Measurements from ENCODE around the gene MITF. TPM values are rescaled to one million over a fixed set of nuclear protein-coding genes. Genes with fewer than 3 reads are reported as not detected.

MITF gene
- total and polyA plus RNA-seq, 2 of the 4 experiments (the other 2 are of a cell fraction): 6.5 to 16.7 TPM

DNA sequence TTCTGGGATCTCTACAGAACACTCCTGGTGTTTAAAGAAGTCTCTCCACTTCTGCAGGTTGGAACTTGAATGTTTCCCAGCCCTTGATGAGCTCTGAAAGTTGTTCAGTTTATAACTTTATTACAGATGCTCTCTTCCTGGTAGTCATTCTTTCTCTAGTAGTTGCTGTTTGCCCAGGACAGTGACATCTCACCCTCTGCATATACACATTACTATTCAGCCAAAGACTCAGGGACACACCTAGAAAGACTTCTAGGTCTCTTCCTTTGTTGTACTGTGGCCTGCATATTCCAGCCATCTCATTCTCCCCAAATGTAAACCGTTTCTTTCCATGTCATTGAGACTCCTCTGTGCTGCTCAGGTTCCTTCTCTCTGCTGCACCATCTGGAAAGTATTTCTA, 76.7 kb downstream of the MITF start (continued):
- TF ChIP-seq USF2 (IDR thresholded peaks at IDR 0.05; ENCODE audit: low read depth, low read length) (no peak), RFX5 (IDR thresholded peaks at IDR 0.05; ENCODE audit: low read depth, low read length) (no peak)

GRCh38 chr3:69817988-69818387, 78.7 kb downstream of the MITF start:
- no peaks in the 10 kb centered on the region for H3K9me1 ChIP-seq (ENCODE audit: insufficient read depth, low read length)
- peaks cover 15 to 30% of the 10 kb centered on the region in 2 experiments; a peak in 3 of 4 replicates for H3K79me1 ChIP-seq (ENCODE audit: low read depth in 1 of 2, low read length in 2 of 2)
- H3K23ac ChIP-seq (ENCODE audit: low read depth, low read length): no peak overlapping the region
- no peak overlapping the region for H3K4me3 ChIP-seq (ENCODE audit: insufficient read depth, low read depth, low read length)
- H4K20me1 ChIP-seq (ENCODE audit: insufficient read depth, low read length): no peaks in the 10 kb centered on the region
- no TSS peak for BruUV-seq (replicated peaks)
- H2AK9ac ChIP-seq (replicated peaks; ENCODE audit: low read depth, low read length, poor library complexity): no peak overlapping the region
- no peak overlapping the region for H3K4ac ChIP-seq (ENCODE audit: low read depth, low read length)
- WGBS, 2 experiments (ENCODE audit: extremely low coverage in 2 of 2, insufficient read length in 1 of 2): no CpG with 5 or more reads among the region's 2 CpGs
- no peak overlapping the region for H2AK5ac ChIP-seq (ENCODE audit: low read depth, low read length)
- no peaks in the 10 kb centered on the region for H3K9me3 ChIP-seq (ENCODE audit: control insufficient read depth, insufficient read depth, low read length)
- H3K18ac ChIP-seq (ENCODE audit: low read depth, low read length): no peak overlapping the region; the same call in 1 of the 2 replicates
- in situ Hi-C loops (cut with MboI; ENCODE audit: low sequenced_read_pairs) (no loop called here), dilution Hi-C loops (cut with HindIII; ENCODE audit: low sequenced_read_pairs, unreplicated experiment) (no loop called here), intact Hi-C loops (cut with micrococcal nuclease) (no loop called here)
- no peak overlapping the region for H2BK5ac ChIP-seq (ENCODE audit: low read depth, low read length, poor library complexity, severe bottlenecking)
- ChIA-PET POLR2A (ENCODE audit: unreplicated experiment) (no interaction called here), CTCF (interaction anchor here (0.6 kb wide), 1 partner anchor 172 kb away, joined by 9 read pairs; no protein-coding TSS in a partner anchor)
- no peak overlapping the region for H3K56ac ChIP-seq (ENCODE audit: extremely low read depth, insufficient read depth, low read length)
- no peak overlapping the region for H2BK20ac ChIP-seq (ENCODE audit: low read depth, low read length)
- H3K9ac ChIP-seq (ENCODE audit: low read depth, low read length): no peak overlapping the region
- no peak overlapping the region for H4K8ac ChIP-seq (ENCODE audit: low read depth in 2 of 2, low read length in 2 of 2)
- H3K27me3 ChIP-seq (ENCODE audit: control insufficient read depth, insufficient read depth, low read length): no peaks in the 10 kb centered on the region
- no peak overlapping the region for H2BK120ac ChIP-seq (ENCODE audit: low read depth, low read length)
- no peak overlapping the region for H4K91ac ChIP-seq (ENCODE audit: insufficient read depth, low read depth, low read length)
- H3K4me2 ChIP-seq (ENCODE audit: low read depth, low read length): no peak overlapping the region
- no peaks in the 10 kb centered on the region for H3K36me3 ChIP-seq (ENCODE audit: control insufficient read depth, insufficient read depth, low read length)
- DNase-seq (no peak), ATAC-seq (ENCODE audit: low read depth) (no peak)
- no peak overlapping the region for H3K14ac ChIP-seq (replicated peaks; ENCODE audit: low read depth, low read length)
- no peak overlapping the region for H3K27ac ChIP-seq (ENCODE audit: insufficient read depth, low read length)
- H3K4me1 ChIP-seq (ENCODE audit: control insufficient read depth, insufficient read depth, low read length): peaks cover 7% of the 10 kb centered on the region
- no peak overlapping the region for H2AFZ ChIP-seq (replicated peaks; ENCODE audit: low read length, poor library complexity)
- H2BK15ac ChIP-seq (ENCODE audit: low read depth, low read length): no peak overlapping the region
- no peak overlapping the region for H4K5ac ChIP-seq (ENCODE audit: low read depth, low read length)
- no peak for TF ChIP-seq MAZ (IDR thresholded peaks at IDR 0.05; ENCODE audit: borderline replicate concordance, low read depth, low read length)
- no peak for TF ChIP-seq FOS (IDR thresholded peaks at IDR 0.05; ENCODE audit: low read depth, low read length)
- TF ChIP-seq RCOR1 (IDR thresholded peaks at IDR 0.05; ENCODE audit: insufficient replicate concordance, low read length): no peak
- TF ChIP-seq SMC3 (IDR thresholded peaks at IDR 0.05; ENCODE audit: low read depth, low read length): no peak
- no peak for TF ChIP-seq RFX5 (IDR thresholded peaks at IDR 0.05; ENCODE audit: low read depth, low read length)
- TF ChIP-seq NFE2L2 (IDR thresholded peaks at IDR 0.05; ENCODE audit: low read depth, low read length): no peak
- TF ChIP-seq, protein P1, sequence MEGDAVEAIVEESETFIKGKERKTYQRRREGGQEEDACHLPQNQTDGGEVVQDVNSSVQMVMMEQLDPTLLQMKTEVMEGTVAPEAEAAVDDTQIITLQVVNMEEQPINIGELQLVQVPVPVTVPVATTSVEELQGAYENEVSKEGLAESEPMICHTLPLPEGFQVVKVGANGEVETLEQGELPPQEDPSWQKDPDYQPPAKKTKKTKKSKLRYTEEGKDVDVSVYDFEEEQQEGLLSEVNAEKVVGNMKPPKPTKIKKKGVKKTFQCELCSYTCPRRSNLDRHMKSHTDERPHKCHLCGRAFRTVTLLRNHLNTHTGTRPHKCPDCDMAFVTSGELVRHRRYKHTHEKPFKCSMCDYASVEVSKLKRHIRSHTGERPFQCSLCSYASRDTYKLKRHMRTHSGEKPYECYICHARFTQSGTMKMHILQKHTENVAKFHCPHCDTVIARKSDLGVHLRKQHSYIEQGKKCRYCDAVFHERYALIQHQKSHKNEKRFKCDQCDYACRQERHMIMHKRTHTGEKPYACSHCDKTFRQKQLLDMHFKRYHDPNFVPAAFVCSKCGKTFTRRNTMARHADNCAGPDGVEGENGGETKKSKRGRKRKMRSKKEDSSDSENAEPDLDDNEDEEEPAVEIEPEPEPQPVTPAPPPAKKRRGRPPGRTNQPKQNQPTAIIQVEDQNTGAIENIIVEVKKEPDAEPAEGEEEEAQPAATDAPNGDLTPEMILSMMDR (conservative IDR thresholded peaks at IDR 0.05; ENCODE audit: low read depth, low read length): no peak
- TF ChIP-seq MXI1 (IDR thresholded peaks at IDR 0.05; ENCODE audit: borderline replicate concordance, low read depth, low read length): no peak
- TF ChIP-seq, protein P2, sequence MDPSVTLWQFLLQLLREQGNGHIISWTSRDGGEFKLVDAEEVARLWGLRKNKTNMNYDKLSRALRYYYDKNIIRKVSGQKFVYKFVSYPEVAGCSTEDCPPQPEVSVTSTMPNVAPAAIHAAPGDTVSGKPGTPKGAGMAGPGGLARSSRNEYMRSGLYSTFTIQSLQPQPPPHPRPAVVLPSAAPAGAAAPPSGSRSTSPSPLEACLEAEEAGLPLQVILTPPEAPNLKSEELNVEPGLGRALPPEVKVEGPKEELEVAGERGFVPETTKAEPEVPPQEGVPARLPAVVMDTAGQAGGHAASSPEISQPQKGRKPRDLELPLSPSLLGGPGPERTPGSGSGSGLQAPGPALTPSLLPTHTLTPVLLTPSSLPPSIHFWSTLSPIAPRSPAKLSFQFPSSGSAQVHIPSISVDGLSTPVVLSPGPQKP (IDR thresholded peaks at IDR 0.05; ENCODE audit: borderline replicate concordance, low read depth, low read length): no peak
- TF ChIP-seq CEBPB (IDR thresholded peaks at IDR 0.05; ENCODE audit: low read depth, low read length): no peak
- no peak for TF ChIP-seq USF2 (IDR thresholded peaks at IDR 0.05; ENCODE audit: low read depth, low read length)
- no peak for TF ChIP-seq BHLHE40 (IDR thresholded peaks at IDR 0.05; ENCODE audit: low read depth, low read length)

Measured in IMR-90 (cell line).